Activated CD4-positive, CD25-positive, alpha-beta regulatory T cell (primary cell): ENCODE data around the gene ANO4.
"Not testable (repeated sequence)": the region's sequence is repeated elsewhere in the genome, so short reads cannot be mapped to it uniquely, and the experiment has no call there.

ENCODE experiments used
- DNase-seq, 4 experiments: peaks; one replicate each; lab custom pipeline; 2025; lab: John Stamatoyannopoulos, UW

ANO4 gene

GRCh38 chr12:101042211-101042610 is 247.6 kb downstream of the ANO4 start:
- DNase-seq: no peak

DNA sequence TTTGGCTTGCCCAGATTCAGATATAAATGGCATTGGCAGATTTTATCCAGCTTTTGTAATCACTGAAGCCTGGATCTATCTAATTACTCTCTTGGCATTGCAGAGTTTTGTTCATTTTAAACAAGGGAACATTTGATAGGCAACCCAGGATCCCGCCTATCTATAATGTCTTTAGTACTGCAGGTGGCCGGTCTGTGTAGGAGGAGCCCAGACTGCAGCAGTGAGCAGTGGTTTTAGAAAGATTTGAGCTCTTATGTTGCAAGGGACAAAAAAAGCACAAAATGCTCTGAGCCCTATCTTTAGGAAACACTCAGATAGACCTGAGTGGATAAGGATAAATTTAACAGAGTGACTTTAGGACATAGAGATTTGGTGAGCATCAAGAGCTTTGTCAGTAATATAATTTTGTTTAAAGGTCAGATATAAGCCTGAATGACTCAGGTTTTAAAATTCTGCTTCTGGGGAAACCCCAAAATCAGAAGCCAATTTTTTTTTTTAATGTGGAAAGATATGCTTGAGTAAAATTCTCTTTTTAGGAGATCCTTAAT is 250.0 kb downstream of the ANO4 start:
- DNase-seq: no peak

GRCh38 chr12:101045486-101046464 is 251.2 kb downstream of the ANO4 start:
- DNase-seq: no peak

DNA sequence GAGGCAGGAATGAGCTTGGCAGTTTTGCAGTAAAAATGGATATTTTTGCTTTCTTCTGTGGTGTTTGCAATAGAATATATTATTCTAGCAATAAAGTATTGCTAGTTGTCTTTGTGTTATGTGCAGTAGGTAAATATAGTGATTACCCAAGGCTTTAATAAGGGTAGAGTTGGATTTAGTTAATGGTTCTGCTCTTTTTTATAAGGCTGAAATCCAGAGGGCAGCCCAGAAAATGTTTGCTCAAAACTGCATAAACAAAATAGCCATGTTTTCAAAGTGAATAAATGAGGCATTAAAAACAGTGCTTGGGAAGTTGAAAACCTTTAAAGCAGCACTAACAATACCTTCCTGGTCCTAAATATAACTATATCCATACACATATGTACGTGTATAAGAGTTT is 253.1 kb downstream of the ANO4 start:
- no peak for DNase-seq

GRCh38 chr12:101050631-101051030 is 256.1 kb downstream of the ANO4 start:
- DNase-seq: no peak

GRCh38 chr12:101051151-101051550 is 256.6 kb downstream of the ANO4 start:
- no peak for DNase-seq

DNA sequence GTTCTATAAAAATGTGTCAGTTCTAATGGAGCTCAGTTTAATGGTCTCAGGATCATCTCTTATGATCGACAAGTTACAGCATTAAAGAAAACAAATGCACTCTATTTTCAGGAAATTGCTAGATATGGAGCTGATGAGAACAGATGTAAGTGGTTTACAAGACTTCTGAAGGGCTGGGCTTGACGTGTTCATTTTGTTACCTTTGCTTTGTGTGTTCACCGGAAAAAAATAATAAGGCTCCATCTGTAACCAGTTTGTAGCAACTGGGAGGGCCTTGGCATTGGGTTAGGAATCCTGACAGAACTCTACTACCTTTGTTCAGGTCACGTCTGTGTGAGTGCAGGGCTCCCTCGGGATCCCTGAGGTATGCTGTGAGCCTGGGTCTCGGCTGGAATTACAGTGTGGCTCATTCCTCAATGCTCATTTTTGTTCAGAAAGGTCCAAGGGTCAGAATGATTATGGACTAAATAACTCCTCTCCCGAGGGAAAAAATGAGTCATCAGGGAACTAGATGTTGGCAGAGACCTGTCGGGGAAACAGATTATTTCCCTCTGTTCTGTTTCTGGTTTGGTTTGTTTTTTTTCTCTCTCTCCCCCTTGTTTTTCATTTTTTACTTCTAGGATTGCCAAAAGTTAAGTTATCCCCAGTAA is 257.4 kb downstream of the ANO4 start:
- no peak for DNase-seq

GRCh38 chr12:101053203-101053602 is 258.6 kb downstream of the ANO4 start:
- DNase-seq: no peak

- no peak for DNase-seq
Measured at GRCh38 chr12:101055940-101056339, 261.4 kb downstream of the ANO4 start.

DNA sequence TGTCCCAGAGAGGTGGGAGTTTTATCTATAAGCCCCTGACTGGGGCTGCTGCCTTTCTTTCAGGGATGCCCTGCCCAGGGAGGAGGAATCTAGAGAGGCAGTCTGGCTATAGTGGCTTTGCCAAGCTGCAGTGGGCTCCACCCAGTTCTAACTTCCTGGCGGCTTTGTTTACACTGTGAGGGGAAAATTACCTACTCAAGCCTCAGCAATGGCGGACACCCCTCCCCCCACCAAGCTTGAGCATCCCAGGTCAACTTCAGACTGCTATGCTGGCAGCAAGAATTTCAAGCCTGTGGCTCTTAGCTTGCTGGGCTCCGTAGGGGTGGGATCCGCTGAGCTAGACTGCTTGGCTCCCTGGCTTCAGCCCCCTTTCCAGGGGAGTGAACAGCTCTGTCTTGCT is 267.9 kb downstream of the ANO4 start:
- not testable (repeated sequence) for DNase-seq

DNA sequence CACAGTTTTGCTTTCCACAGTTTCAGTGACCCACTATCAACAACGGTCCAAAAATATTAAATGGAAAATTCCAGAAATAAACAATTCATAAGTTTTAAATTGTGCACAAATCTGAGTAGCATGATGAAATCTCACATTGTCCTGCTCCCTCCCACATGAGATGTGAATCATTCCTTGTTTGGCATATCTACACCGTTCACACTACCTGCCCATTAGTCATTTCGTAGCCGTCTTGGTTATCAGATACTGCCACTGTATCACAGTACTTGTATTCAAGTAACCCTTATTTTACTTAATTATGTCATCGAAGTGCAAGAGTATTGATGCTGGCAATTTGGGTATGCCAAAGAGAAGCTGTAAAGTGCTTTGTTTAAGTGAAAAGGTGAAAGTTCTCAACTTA is 270.1 kb downstream of the ANO4 start:
- DNase-seq: no peak

GRCh38 chr12:101066489-101066888 is 271.9 kb downstream of the ANO4 start:
- no peak for DNase-seq

DNA sequence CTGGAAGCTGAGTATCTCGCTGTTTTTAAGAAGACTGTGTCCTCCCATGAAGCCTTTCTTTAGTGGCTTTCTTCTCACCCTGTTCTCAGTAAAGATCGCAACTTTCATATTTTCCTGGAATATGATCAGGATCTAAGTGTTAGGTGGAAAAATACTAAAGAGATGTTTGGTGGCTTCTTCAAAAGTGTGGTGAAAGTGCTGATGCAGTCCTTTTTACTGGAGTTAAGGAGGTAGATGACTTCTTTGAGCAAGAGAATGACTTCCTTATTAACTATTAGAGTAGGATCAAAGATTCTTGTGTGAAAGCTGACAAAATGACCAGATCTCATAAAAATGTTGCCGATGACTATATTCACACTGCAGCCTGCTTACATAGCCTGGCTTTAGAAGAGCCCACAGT is 273.8 kb downstream of the ANO4 start:
- DNase-seq: no peak

GRCh38 chr12:101068836-101069235 is 274.3 kb downstream of the ANO4 start:
- DNase-seq: no peak

GRCh38 chr12:101074940-101075680 is 280.5 kb downstream of the ANO4 start:
- DNase-seq: no peak

- no peak for DNase-seq
Measured at GRCh38 chr12:101076921-101077320, 282.3 kb downstream of the ANO4 start.

DNA sequence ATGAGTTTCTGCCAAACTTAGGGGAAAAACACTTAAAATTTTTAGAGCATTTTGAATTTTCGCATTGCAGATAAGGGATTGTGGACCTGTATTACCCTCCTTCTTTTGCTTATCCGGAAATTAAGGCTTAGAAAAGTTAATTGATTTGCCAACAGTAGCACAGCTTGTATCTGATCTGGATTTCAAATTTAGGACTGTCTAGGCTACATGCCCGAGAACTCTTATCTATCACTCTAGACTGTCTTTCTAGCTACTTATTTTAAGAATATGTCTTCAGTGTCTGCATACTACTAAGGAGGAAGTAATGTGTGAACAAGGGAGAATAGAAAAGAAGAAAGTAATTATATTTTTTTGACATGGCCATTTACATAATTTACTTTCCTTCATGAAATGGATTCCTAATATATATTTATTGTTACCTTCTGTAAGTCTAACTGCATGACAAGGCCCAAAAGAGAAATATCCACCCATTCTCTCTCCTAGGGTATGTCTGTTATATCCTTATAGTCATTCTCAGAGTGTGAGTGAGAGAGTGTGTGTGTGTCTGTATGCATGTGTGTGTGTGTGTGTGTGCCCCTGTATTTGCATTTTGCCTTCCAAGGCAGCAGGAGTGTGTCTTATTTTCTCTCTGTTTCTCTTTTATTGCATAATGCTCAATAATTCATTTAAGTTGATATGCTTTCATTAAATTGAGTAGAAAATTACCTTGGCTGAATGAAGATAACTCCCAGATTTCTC is 283.4 kb downstream of the ANO4 start:
- DNase-seq: no peak

GRCh38 chr12:101078536-101079285 is 284.1 kb downstream of the ANO4 start:
- no peak for DNase-seq

DNA sequence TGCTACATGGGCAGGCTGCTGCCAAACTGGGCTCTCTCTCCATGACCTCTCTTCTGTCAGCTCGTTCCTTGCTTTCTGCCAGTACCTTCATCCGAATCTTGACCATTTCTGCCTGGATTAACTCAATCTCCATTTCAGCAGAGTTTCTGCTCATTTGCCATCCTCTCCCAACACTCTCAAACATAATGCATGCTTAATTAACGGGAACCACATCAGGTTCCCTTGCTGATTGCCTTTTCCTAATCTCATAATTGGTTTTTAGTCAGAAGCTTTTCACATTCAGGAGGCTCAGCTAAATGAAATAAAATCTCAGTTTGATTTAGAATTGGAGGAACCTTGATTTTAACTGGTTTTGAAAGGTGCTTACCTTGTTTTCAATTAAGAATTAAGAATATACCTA is 288.1 kb downstream of the ANO4 start:
- DNase-seq: no peak

GRCh38 chr12:101086490-101087135 is 292.0 kb downstream of the ANO4 start:
- DNase-seq: no peak
